ENCODE data around the gene ST3GAL3.

- no peak for TF ChIP-seq NR3C1 (CRISPR knock-in tag; conservative IDR thresholded peaks at IDR 0.05; ENCODE audit: low read depth)
- TF ChIP-seq TP53 (CRISPR knock-in tag; IDR thresholded peaks at IDR 0.05), result no peak
- TF ChIP-seq CTCF (IDR thresholded peaks at IDR 0.05), result no peak
- TF ChIP-seq ZNF138 (CRISPR knock-in tag; conservative IDR thresholded peaks at IDR 0.05), result no peak
- TF ChIP-seq, protein P1, sequence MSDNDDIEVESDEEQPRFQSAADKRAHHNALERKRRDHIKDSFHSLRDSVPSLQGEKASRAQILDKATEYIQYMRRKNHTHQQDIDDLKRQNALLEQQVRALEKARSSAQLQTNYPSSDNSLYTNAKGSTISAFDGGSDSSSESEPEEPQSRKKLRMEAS (CRISPR knock-in tag; IDR thresholded peaks at IDR 0.05), result no peak
- no peak for TF ChIP-seq USF2 (CRISPR knock-in tag; IDR thresholded peaks at IDR 0.05)
- no peak for TF ChIP-seq E2F4 (CRISPR knock-in tag; IDR thresholded peaks at IDR 0.05; ENCODE audit: borderline replicate concordance, low read depth)
- TF ChIP-seq CREB1 (CRISPR knock-in tag; IDR thresholded peaks at IDR 0.05), result no peak
- TF ChIP-seq NR2C2 (CRISPR knock-in tag; IDR thresholded peaks at IDR 0.05), result no peak
- TF ChIP-seq USF1 (CRISPR knock-in tag; IDR thresholded peaks at IDR 0.05), result no peak
- no peak for TF ChIP-seq NFE2L1 (CRISPR knock-in tag; IDR thresholded peaks at IDR 0.05)
Observed at GRCh38 chr1:43736819-43737218, 29.5 kb downstream of the ST3GAL3 start.

All from WTC11 (cell line).